ENCODE results near the gene NFAM1. TPM values are rescaled to one million over a fixed set of nuclear protein-coding genes. Genes with fewer than 3 reads are reported as not detected.

NFAM1 gene
- total and polyA plus RNA-seq, 7 donors: 0.08 to 1.1 (median 0.30) TPM

DNA sequence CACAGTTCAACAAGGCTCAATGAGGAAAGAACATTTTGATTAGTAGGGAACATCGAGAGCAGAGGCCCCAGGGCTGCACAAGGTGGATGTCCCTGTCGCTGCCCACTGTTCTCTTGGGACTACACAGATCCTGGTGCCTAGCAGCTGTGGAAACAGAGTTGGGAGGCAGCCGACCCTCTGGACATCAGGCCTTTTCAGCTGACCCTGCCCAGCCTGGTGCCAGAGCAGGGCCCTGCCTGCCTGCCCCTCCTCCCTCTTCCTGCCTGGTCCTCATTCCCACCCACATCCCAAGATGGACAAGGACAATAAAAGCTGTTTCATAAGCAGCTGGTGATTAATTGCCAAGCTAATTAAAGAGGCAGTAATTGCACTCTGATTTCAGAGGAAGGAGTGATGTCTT is 60.7 kb downstream of the NFAM1 start:
- Histone ChIP-seq H3K4me3 (no peak overlapping the region), H3K27ac (no peak overlapping the region), H3K4me1 (peaks cover 12% of the 10 kb centered on the region), H3K36me3 (ENCODE audit: insufficient read depth in 1 of 2, low read depth in 1 of 2) (no peaks in the 10 kb centered on the region), H3K9me3 (no peaks in the 10 kb centered on the region), H3K27me3 (ENCODE audit: insufficient read depth in 3 of 3, low read length in 2 of 3) (peaks cover 0 to 22% (median 6%) of the 10 kb centered on the region in 3 donors)
- WGBS, 3 donors: 43 to 52% (median 47%) methylated on average over 3 of the region's 3 CpGs
- DNase-seq: no peak
- no peak for ATAC-seq
- intact Hi-C loops (cut with DNase I): no loop called here
- TF ChIP-seq, protein P1, sequence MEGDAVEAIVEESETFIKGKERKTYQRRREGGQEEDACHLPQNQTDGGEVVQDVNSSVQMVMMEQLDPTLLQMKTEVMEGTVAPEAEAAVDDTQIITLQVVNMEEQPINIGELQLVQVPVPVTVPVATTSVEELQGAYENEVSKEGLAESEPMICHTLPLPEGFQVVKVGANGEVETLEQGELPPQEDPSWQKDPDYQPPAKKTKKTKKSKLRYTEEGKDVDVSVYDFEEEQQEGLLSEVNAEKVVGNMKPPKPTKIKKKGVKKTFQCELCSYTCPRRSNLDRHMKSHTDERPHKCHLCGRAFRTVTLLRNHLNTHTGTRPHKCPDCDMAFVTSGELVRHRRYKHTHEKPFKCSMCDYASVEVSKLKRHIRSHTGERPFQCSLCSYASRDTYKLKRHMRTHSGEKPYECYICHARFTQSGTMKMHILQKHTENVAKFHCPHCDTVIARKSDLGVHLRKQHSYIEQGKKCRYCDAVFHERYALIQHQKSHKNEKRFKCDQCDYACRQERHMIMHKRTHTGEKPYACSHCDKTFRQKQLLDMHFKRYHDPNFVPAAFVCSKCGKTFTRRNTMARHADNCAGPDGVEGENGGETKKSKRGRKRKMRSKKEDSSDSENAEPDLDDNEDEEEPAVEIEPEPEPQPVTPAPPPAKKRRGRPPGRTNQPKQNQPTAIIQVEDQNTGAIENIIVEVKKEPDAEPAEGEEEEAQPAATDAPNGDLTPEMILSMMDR (IDR thresholded peaks at IDR 0.05): no peak

DNA sequence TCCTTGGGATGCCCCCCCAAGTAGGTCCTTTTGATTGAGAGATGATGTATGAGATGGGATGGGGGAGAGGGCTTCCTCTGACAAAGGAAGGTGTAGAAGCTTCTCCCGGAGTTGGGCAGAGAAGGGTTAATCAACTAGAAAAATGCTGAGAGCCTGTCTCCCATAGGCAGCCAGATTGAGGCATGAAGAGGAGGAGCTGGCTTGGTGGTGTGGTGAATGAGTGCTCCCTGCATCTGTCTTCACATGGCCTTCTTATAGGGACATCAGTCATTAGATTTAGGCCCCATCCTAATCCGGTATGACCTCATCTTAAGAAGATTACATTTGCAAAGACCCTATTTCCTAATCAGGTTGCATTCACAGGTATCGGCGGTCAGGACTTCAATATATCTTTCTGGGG is 61.1 kb downstream of the NFAM1 start:
- TF ChIP-seq, protein P1 (IDR thresholded peaks at IDR 0.05): no peak
- Histone ChIP-seq H3K4me3 (no peak overlapping the region), H3K36me3 (ENCODE audit: insufficient read depth in 1 of 2, low read depth in 1 of 2) (no peaks in the 10 kb centered on the region), H3K27me3 (ENCODE audit: insufficient read depth in 3 of 3, low read length in 2 of 3) (peaks cover 0 to 22% (median 6%) of the 10 kb centered on the region in 3 donors), H3K4me1 (peaks cover 12% of the 10 kb centered on the region), H3K27ac (no peak overlapping the region), H3K9me3 (no peaks in the 10 kb centered on the region)
- 68 to 75% (median 75%) methylated on average over 4 of the region's 4 CpGs for WGBS, 3 donors
- DNase-seq (no peak), ATAC-seq (no peak)
- intact Hi-C loops (cut with DNase I): no loop called here

DNA sequence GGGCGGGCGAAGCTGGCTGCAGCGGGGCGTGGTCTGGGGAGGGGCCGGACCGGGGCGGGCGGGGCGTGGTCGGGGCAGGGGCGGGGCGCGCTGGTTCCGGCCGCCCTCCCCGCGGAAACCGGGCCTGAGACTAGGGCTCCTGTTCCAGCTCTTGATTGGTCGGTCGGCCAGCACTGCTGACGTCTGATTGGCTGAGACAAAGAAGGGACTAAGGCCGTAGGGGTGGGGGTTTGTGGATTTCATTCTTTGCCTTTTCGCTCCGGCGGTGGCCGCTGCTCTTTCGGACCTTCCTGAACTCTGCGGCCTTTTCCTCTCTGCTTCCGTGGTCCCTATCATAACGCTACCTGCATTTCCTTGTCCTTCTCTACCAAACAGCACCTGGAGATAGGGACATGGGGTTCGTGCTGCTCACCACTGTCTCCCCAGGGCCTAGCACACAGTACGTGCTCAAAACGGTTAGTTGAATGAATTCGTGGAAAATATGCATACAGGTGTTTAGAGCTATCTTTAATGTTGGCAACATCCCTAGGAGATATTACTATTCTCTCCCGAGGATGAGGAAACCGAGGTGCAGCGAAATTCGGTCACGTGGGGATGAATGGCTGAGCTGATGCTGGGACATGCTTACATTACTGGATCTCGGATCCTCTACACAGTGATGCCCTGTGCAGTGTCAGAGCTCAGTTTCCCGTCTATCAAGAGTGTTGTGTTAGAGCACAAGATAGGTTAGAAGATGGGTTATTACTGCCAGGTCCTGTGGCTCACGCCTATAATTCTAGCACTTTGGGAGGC is 62.8 kb downstream of the NFAM1 start:
- peak; percentile 91 to 94 for DNase-seq
- Histone ChIP-seq H3K4me1 (peaks cover 14% of the 10 kb centered on the region), H3K36me3 (ENCODE audit: insufficient read depth in 1 of 2, low read depth in 1 of 2) (no peaks in the 10 kb centered on the region), H3K27ac (no peak overlapping the region), H3K4me3 (peak overlapping the region; percentile 74), H3K9me3 (no peaks in the 10 kb centered on the region), H3K27me3 (ENCODE audit: insufficient read depth in 3 of 3, low read length in 2 of 3) (peaks cover 0 to 30% (median 4%) of the 10 kb centered on the region in 3 donors)
- peak; percentile 98 to 99 (median 99) for ATAC-seq
- TF ChIP-seq, protein P1 (IDR thresholded peaks at IDR 0.05): no peak
- intact Hi-C loops (cut with DNase I): no loop called here
- WGBS, 3 donors: 5 to 9% (median 5%) methylated on average over 29 to 42 of the region's 42 CpGs

DNA sequence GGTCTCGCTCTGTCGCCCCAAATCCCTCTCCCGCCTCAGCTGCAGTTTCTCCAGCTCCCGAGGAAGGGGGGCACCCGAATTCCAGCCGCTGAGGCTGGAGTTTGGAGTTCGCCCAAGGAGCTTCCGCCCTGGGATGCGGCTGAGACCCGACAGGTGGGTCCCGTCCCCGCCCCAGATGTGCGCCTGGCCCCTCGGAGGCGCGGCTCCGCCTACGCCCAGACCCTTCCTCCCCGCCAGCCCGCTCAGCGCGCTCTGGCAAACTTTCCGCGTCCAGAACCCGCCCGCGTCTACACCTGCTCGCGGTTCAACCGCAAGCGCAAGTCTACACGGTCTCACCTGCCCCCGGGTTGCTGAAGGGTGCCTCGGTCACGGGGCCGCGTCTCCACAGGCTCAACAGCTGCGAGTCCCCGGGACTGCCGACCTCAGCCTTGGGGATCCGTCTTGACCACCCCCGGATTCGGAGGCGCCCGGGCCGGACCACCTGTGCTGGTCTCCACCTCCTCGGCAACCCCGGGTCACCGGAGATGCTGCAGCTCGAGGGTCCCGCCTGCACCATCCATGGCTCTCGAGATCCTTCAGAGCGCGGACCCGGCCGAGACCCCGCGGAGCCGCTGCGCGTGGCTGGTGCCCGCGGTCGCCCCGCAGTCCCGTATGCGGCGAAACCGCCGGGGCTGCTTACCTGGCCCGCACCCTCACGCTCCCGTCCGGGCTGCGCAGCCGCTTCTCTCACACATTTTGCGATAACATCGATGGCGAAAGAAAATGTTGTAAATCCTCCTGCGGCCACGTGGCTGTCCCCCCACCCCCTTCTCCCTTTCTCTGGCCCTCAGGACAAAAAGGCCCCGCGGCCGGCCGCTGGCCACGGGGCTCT is 63.6 kb downstream of the NFAM1 start:
- TF ChIP-seq, protein P1 (IDR thresholded peaks at IDR 0.05): no peak
- WGBS, 3 donors: 1 to 2% (median 1%) methylated on average over 73 to 86 of the region's 86 CpGs
- Histone ChIP-seq H3K27me3 (ENCODE audit: insufficient read depth in 3 of 3, low read length in 2 of 3) (peaks cover 0 to 30% (median 4%) of the 10 kb centered on the region in 3 donors), H3K4me1 (peaks cover 14% of the 10 kb centered on the region), H3K4me3 (peak overlapping the region; percentile 74), H3K9me3 (no peaks in the 10 kb centered on the region), H3K36me3 (ENCODE audit: insufficient read depth in 1 of 2, low read depth in 1 of 2) (no peaks in the 10 kb centered on the region), H3K27ac (no peak overlapping the region)
- DNase-seq: peak in 1 of 2 donors; percentile 31
- peak; percentile 8 to 44 (median 16) for ATAC-seq
- intact Hi-C loops (cut with DNase I): no loop called here
